Adipocyte (in vitro differentiated cells): ENCODE data around the gene APOB.
A peak's percentile ranks its signal among the peaks of the same experiment; 100 is the strongest.

Experiments
- DNase-seq: peaks from one replicate; pipeline ENCODE4 v3.0.0-alpha.2; 2015; ENCODE audit warnings: low read depth
- H3K27me3 ChIP-seq: replicated peaks from 2 replicates; pipeline ENCODE4 v1.7.0; 2013; ENCODE audit warnings: mild to moderate bottlenecking, low read length, moderate library complexity; ENCODE audit not compliant: control insufficient read depth, insufficient read depth
- H3K36me3 ChIP-seq: 2 replicates; pipeline ENCODE4 v1.7.0; 2013; ENCODE audit warnings: low read length, mild to moderate bottlenecking, moderate library complexity; ENCODE audit not compliant: control insufficient read depth, insufficient read depth, severe bottlenecking
- H3K4me1 ChIP-seq: 2 replicates; pipeline ENCODE4 v1.7.0; 2013; ENCODE audit warnings: mild to moderate bottlenecking, low read length, moderate library complexity; ENCODE audit not compliant: control insufficient read depth, insufficient read depth
- H3K4me3 ChIP-seq: 2 replicates; pipeline ENCODE4 v1.7.0; 2013; ENCODE audit warnings: mild to moderate bottlenecking, low read length, moderate library complexity
- H3K9ac ChIP-seq: 2 replicates; pipeline ENCODE4 v1.7.0; 2013; ENCODE audit warnings: mild to moderate bottlenecking, low read length, moderate library complexity
- H3K9me3 ChIP-seq: 2 replicates; pipeline ENCODE4 v1.7.0; 2013; ENCODE audit warnings: mild to moderate bottlenecking, low read length, moderate library complexity; ENCODE audit not compliant: control insufficient read depth

APOB gene

GRCh38 chr2:21042958-21043743, 722 bp downstream of the APOB start:
- H3K4me1 ChIP-seq: peaks cover 42% of the 10 kb centered on the region
- H3K4me3 ChIP-seq: peak overlapping the region; percentile 21
- H3K9me3 ChIP-seq: no peaks in the 10 kb centered on the region
- H3K9ac ChIP-seq: peak overlapping the region; percentile 57
- no peaks in the 10 kb centered on the region for H3K36me3 ChIP-seq
- peak; percentile 79 for DNase-seq
- no peaks in the 10 kb centered on the region for H3K27me3 ChIP-seq

DNA sequence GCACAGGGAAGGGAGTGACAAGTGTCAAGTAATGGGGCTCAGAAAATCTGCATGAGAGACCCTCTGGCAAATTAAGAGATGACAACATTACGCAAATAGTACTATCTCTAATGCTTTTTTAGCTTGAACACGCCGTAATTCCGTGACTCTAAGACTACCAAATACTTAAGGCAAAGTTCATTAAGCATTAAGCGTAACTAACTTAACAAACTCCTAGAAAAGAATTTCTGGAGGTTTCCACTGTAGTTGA, 1.2 kb downstream of the APOB start:
- no peaks in the 10 kb centered on the region for H3K36me3 ChIP-seq
- no peaks in the 10 kb centered on the region for H3K9me3 ChIP-seq
- peak overlapping the region; percentile 57 for H3K9ac ChIP-seq
- peaks cover 47% of the 10 kb centered on the region for H3K4me1 ChIP-seq
- no peak for DNase-seq
- H3K27me3 ChIP-seq: no peaks in the 10 kb centered on the region
- peak overlapping the region; percentile 33 for H3K4me3 ChIP-seq

DNA sequence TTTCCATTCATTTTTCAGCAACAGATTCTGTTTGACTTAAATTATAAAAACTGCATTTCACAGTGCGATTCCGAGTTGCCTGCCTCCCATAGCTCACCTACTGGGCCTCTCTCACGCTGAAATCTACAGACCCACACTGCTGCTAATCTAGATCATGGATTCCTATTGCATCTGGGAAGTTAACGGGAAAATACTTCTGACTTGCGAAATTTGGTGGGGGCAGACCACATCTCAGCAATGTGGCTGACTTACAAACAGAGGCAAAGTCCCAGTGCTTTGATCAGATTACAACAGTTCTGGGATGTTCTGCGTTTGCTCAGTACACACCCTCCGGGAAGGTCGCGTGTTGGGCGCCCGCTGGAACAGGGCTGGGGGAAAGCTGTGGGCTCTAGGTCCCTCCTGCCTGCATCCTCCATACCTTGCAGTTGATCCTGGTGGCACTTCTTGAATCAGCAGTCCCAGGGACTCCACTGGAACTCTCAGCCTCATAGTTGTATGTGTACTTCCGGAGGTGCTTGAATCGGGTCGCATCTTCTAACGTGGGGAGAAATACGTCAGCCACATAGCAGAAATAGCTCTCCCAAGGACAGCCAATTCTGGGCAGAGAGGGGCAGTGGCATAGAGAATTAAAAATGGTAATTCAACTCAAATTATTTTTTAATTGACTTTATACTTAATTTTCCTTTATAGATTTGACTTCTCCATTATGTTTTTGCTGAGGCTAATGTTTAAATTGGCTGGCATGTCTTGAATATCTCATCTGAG, 1.7 kb downstream of the APOB start:
- peak overlapping the region; percentile 33 for H3K4me3 ChIP-seq
- DNase-seq: peak; percentile 80

GRCh38 chr2:21041462-21041861, 2.4 kb downstream of the APOB start:
- Histone ChIP-seq H3K4me1 (peaks cover 47% of the 10 kb centered on the region), H3K9me3 (no peaks in the 10 kb centered on the region), H3K4me3 (no peak overlapping the region), H3K9ac (peak overlapping the region; percentile 36), H3K27me3 (peaks cover under 1% of the 10 kb centered on the region), H3K36me3 (no peaks in the 10 kb centered on the region)
- no peak for DNase-seq

More for the DNA sequence above, 1.7 kb downstream of the APOB start:
- Histone ChIP-seq H3K9me3 (no peaks in the 10 kb centered on the region), H3K9ac (peak overlapping the region; percentile 57), H3K4me1 (peaks cover 47% of the 10 kb centered on the region), H3K27me3 (no peaks in the 10 kb centered on the region), H3K36me3 (no peaks in the 10 kb centered on the region)

DNA sequence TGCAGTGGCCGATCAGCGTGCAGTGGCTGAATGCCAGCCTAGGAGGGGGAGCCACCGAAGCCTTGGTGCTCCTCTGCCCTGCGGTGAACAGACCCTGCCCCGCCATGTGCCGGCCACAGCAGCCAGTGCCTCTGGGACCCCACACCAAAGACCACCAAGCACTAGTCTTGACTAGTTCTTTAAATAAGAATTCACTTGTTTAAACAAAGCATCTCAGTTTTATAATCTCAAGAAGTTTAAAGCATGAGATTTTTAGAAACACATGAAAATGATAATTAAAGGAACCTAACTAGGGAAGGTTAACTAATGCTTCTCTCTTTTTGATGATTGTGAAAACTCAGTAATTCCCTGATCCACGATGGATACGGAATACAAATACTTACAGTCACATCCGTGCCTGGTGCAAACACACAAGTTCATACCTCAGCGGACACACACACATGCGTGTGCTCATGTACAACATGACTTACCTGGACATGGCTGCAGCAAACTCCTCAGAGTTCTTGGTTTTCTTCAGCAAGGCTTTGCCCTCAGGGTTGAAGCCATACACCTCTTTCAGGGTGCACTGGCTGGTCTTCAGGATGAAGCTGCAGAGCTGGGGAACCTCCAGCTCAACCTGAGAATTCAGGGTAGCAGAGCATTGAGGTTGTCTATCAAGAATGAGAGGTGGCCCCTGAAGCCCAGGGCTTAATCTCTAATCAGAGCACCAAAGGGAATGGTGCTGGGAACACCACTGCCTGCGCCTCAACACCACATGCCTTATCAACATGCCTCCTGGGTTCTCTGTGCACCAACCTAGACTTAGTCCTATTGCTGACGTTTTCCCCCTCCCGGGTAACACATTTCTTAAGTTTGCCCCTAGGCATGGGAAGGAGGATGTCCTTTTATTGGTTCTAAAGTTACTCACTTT, 3.1 kb downstream of the APOB start:
- Histone ChIP-seq H3K36me3 (no peaks in the 10 kb centered on the region), H3K9me3 (peaks cover 3% of the 10 kb centered on the region), H3K27me3 (peaks cover 6% of the 10 kb centered on the region), H3K9ac (no peak overlapping the region), H3K4me1 (peaks cover 47% of the 10 kb centered on the region), H3K4me3 (no peak overlapping the region)
- DNase-seq: no peak

DNA sequence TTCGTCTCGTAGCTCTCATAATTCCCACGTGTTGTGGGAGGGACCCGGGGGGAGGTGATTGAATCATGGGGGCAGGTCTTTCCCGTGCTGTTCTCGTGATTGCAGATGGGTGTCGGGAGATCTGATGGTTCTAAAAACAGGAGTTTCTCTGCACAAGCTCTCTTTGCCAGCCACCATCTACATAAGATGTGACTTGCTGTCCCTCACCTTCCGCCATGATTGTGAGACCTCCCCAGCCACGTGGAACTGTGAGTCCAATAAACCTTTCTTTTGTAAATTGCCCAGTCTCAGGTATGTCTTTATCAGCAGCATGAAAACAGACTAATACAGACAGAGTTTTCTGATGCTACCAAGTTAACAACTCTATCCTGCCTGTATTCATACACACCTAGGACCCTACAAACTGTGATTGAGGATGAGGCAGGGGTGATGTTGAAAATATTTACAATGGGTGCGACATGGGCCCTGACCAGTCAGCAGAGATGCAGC, 3.9 kb downstream of the APOB start:
- no peak for DNase-seq

GRCh38 chr2:21039080-21039556, 4.8 kb downstream of the APOB start:
- no peak for DNase-seq
- Histone ChIP-seq H3K36me3 (peaks cover 4% of the 10 kb centered on the region), H3K9ac (peak overlapping the region; percentile 63), H3K4me3 (peak overlapping the region; percentile 26), H3K9me3 (peaks cover 8% of the 10 kb centered on the region), H3K27me3 (peaks cover 12% of the 10 kb centered on the region), H3K4me1 (peaks cover 47% of the 10 kb centered on the region)

More for the DNA sequence above, 3.9 kb downstream of the APOB start:
- no peak overlapping the region for H3K9ac ChIP-seq
- peaks cover 12% of the 10 kb centered on the region for H3K27me3 ChIP-seq
- no peak overlapping the region for H3K4me3 ChIP-seq
- H3K4me1 ChIP-seq: peaks cover 47% of the 10 kb centered on the region
- peaks cover 8% of the 10 kb centered on the region for H3K9me3 ChIP-seq
- peaks cover under 1% of the 10 kb centered on the region for H3K36me3 ChIP-seq

- peak overlapping the region; percentile 9 for H3K9ac ChIP-seq
- H3K4me1 ChIP-seq: peaks cover 47% of the 10 kb centered on the region
- no peak overlapping the region for H3K4me3 ChIP-seq
- peaks cover 12% of the 10 kb centered on the region for H3K27me3 ChIP-seq
- DNase-seq: peak; percentile 76
- peaks cover 8% of the 10 kb centered on the region for H3K9me3 ChIP-seq
- H3K36me3 ChIP-seq: peaks cover 4% of the 10 kb centered on the region
These were observed 5.3 kb downstream of the APOB start for GRCh38 chr2:21038403-21039073.

GRCh38 chr2:21037671-21038108, 6.2 kb downstream of the APOB start:
- H3K27me3 ChIP-seq: peaks cover 12% of the 10 kb centered on the region
- H3K4me1 ChIP-seq: peaks cover 43% of the 10 kb centered on the region
- peaks cover 8% of the 10 kb centered on the region for H3K9me3 ChIP-seq
- H3K4me3 ChIP-seq: no peak overlapping the region
- DNase-seq: peak; percentile 3
- H3K36me3 ChIP-seq: peaks cover 4% of the 10 kb centered on the region
- peak overlapping the region; percentile 9 for H3K9ac ChIP-seq
